Trophoblast cell (in vitro differentiated cells and primary cell): ENCODE measurements around the gene HGF. TPM values are rescaled to one million over a fixed set of nuclear protein-coding genes. Genes with fewer than 3 reads are reported as not detected.
"Not testable (repeated sequence)": the region's sequence is repeated elsewhere in the genome, so short reads cannot be mapped to it uniquely, and the experiment has no call there.

ENCODE experiments used
- DNase-seq, 2 donors: peaks; one replicate each; pipeline ENCODE4 v3.0.0-alpha.2; 2016
- H2AFZ ChIP-seq: 2 replicates; pipeline ENCODE4 v1.6.1; 2013; ENCODE audit warnings: low read length, moderate library complexity, mild to moderate bottlenecking; ENCODE audit not compliant: insufficient read depth, poor library complexity
- H2AK5ac ChIP-seq: 2 replicates; pipeline ENCODE4 v1.6.1; 2013; ENCODE audit warnings: mild to moderate bottlenecking, low read length
- H2BK120ac ChIP-seq: 2 replicates; pipeline ENCODE4 v1.6.1; 2013; ENCODE audit warnings: low read length, mild to moderate bottlenecking, moderate library complexity; ENCODE audit not compliant: insufficient read depth, poor library complexity
- H2BK12ac ChIP-seq: 2 replicates; pipeline ENCODE4 v1.6.1; 2013; ENCODE audit warnings: mild to moderate bottlenecking, low read length, moderate library complexity
- H2BK5ac ChIP-seq: 2 replicates; pipeline ENCODE4 v1.6.1; 2013; ENCODE audit warnings: low read length, low read depth, moderate library complexity, mild to moderate bottlenecking; ENCODE audit not compliant: poor library complexity
- H3K14ac ChIP-seq: 2 replicates; pipeline ENCODE4 v1.6.1; 2013; ENCODE audit warnings: mild to moderate bottlenecking, low read length
- H3K18ac ChIP-seq: 2 replicates; pipeline ENCODE4 v1.6.1; 2013; ENCODE audit warnings: mild to moderate bottlenecking, low read length
- H3K23ac ChIP-seq: 2 replicates; pipeline ENCODE4 v1.6.1; 2013; ENCODE audit warnings: low read length
- H3K27ac ChIP-seq: 2 replicates; pipeline ENCODE4 v1.5.1; 2013; ENCODE audit warnings: low read depth, mild to moderate bottlenecking, inconsistent platforms, low read length, moderate library complexity
- H3K27me3 ChIP-seq: 2 replicates; pipeline ENCODE4 v1.6.1; 2013; ENCODE audit warnings: inconsistent platforms, mild to moderate bottlenecking, low read length, moderate library complexity; ENCODE audit not compliant: insufficient read depth
- H3K36me3 ChIP-seq, 2 experiments: 1 replicate in 1 of 2; 2 replicates in 1 of 2; pipeline ENCODE4 v1.6.1; 2013; ENCODE audit warnings: low read length in 2 of 2, mild to moderate bottlenecking in 2 of 2, moderate library complexity in 1 of 2; ENCODE audit not compliant: insufficient read depth in 2 of 2, control insufficient read depth in 1 of 2
- H3K4ac ChIP-seq: 2 replicates; pipeline ENCODE4 v1.6.1; 2013; ENCODE audit warnings: low read depth, mild to moderate bottlenecking, low read length, moderate library complexity
- H3K4me1 ChIP-seq, 2 experiments: 1 replicate in 1 of 2; 2 replicates in 1 of 2; pipeline ENCODE4 v1.6.1; 2013; ENCODE audit warnings: low read length in 2 of 2, mild to moderate bottlenecking in 2 of 2, moderate library complexity in 1 of 2; ENCODE audit not compliant: insufficient read depth in 2 of 2, control insufficient read depth in 1 of 2
- H3K4me2 ChIP-seq: 2 replicates; pipeline ENCODE4 v1.6.1; 2013; ENCODE audit warnings: inconsistent platforms, mild to moderate bottlenecking, low read length, moderate library complexity
- H3K4me3 ChIP-seq: 2 replicates; pipeline ENCODE4 v1.5.1; 2013; ENCODE audit warnings: mild to moderate bottlenecking, low read depth, low read length, inconsistent platforms
- H3K79me1 ChIP-seq: one replicate; pipeline ENCODE4 v1.6.1; 2013; ENCODE audit warnings: low read length
- H3K79me2 ChIP-seq: 2 replicates; pipeline ENCODE4 v1.6.1; 2013; ENCODE audit warnings: low read length, mild to moderate bottlenecking; ENCODE audit not compliant: control insufficient read depth, insufficient read depth, poor library complexity
- H3K9ac ChIP-seq: 2 replicates; pipeline ENCODE4 v1.6.1; 2013; ENCODE audit warnings: mild to moderate bottlenecking, low read length
- H3K9me3 ChIP-seq: 2 replicates; pipeline ENCODE4 v1.6.1; 2013; ENCODE audit warnings: low read depth, mild to moderate bottlenecking, control low read depth, inconsistent platforms, low read length; ENCODE audit not compliant: insufficient read depth
- H4K12ac ChIP-seq: 2 replicates; pipeline ENCODE4 v1.6.1; 2013; ENCODE audit warnings: low read depth, mild to moderate bottlenecking, low read length, moderate library complexity
- H4K8ac ChIP-seq: 2 replicates; pipeline ENCODE4 v1.6.1; 2013; ENCODE audit warnings: low read depth, mild to moderate bottlenecking, low read length, moderate library complexity
- H4K91ac ChIP-seq: one replicate; pipeline ENCODE4 v1.6.1; 2013; ENCODE audit warnings: low read depth, mild to moderate bottlenecking, low read length, moderate library complexity
- WGBS: extraction: QIAGEN DNeasy Blood & Tissue Kit; methylation state at CpG from one replicate; pipeline ENCODE4 v1.1.7; 2013; ENCODE audit warnings: missing lambda C conversion rate; ENCODE audit not compliant: insufficient read length, insufficient coverage; ENCODE audit errors: extremely low coverage; 5-methylcytosine and 5-hydroxymethylcytosine counted together
- polyA plus RNA-seq: library from polyadenylated mRNA; stranded (reverse); fragments of 200-250 nt; gene quantifications from 2 replicates; pipeline ENCODE4 v1.2.3, GENCODE V29; 2013

Gene HGF
- 0.33 and 0.37 TPM in 2 replicates for polyA plus RNA-seq

DNA sequence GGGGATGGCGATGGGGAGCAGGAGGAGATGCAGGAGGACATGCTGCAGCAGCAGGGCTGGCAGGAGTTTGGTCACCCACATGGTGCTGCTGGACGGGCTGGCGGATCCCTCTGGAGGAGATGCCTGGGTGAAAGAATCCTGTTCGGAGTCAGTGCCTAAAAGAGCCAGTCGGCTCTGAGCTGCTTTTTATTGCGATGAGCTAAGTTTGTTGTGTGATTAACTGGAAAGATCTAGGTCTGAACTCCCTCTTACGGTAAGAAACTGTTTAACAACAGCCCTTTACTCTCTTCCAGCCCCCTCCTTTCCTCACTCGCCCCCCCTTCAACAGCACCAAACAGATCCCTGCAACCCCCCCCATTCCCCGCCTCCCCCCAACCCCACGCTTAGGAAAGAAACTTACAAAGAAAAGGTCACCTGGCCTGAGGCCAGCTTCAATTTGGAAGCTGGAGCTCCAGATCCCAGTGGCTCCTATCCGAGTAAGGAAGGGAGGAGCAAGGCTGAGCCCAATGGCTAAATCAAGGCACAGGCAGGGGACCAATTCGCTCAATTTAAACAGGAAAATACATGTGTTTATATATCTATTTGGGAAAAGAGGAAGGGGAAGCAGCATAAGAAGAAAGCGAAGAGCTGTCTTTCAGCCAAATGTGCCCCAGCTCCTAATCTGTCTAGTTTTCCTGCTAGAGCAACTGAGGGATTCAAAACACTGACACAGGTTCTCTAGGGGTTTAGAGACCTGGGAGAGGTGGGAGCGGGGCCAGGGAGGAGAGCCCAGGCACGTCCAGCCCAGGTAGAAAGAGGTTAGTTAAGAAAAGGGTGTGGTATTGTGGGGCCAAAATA is at the start of gene HGF:
Gene HGF, minus strand, starts transcription at position 157 of the 837 bp plus-strand sequence. Its CDS starts 76 bp downstream, at position 81.
- Histone ChIP-seq H4K8ac (no peak within 1 kb of the TSS), H2BK5ac (no peak within 1 kb of the TSS), H2BK12ac (no peak within 1 kb of the TSS), H3K18ac (no peak within 1 kb of the TSS), H3K23ac (no peak within 1 kb of the TSS), H3K14ac (no peak within 1 kb of the TSS), H3K4ac (no peak within 1 kb of the TSS), H2AK5ac (no peak within 1 kb of the TSS), H4K12ac (no peak within 1 kb of the TSS), H3K27ac (no peak within 1 kb of the TSS), H3K36me3 (no peaks in the 10 kb centered on the region), H3K9me3 (no peaks in the 10 kb centered on the region), H3K9ac (no peak within 1 kb of the TSS), H3K4me3 (no peak within 1 kb of the TSS), H3K79me1 (no peaks in the 10 kb centered on the region), H4K91ac (no peak within 1 kb of the TSS), H2AFZ (no peak within 1 kb of the TSS), H3K79me2 (no peaks in the 10 kb centered on the region), H3K4me1 (no peaks in the 10 kb centered on the region), H2BK120ac (no peak within 1 kb of the TSS), H3K4me2 (no peak within 1 kb of the TSS), H3K27me3 (no peaks in the 10 kb centered on the region)
- DNase-seq = no peak
- WGBS = no CpG with 5 or more reads among the region's 15 CpGs

DNA sequence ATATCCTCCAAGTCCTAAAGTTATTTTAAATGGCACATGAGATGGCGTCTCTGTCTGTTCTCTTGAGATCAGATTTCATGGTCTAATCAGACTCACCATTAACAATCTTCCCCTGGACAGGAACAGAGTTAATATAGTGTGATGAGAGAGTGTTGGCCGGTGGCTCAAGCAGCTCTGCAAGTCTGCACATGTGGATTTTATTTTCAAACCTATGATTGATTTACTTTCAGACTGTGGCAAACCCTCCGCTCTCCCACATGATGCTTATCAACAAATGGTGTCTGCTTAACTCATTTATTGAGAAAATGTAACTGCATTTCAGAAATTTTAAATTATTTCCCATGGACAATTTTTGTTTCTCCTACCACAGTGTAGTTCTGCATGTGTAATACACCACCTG is 46.5 kb upstream of the HGF start:
- H3K4me2 ChIP-seq = no peak overlapping the region
- no peak overlapping the region for H2BK5ac ChIP-seq
- no peak overlapping the region for H2BK120ac ChIP-seq
- H2AK5ac ChIP-seq = no peak overlapping the region
- H3K27me3 ChIP-seq = no peaks in the 10 kb centered on the region
- H3K9ac ChIP-seq = no peak overlapping the region
- no peak for DNase-seq
- no peak overlapping the region for H3K14ac ChIP-seq
- H3K79me1 ChIP-seq = no peaks in the 10 kb centered on the region
- no peak overlapping the region for H4K8ac ChIP-seq
- WGBS = no CpG with 5 or more reads among the region's 3 CpGs
- no peaks in the 10 kb centered on the region for H3K79me2 ChIP-seq
- H4K91ac ChIP-seq = no peak overlapping the region
- H3K27ac ChIP-seq = no peak overlapping the region
- no peaks in the 10 kb centered on the region for H3K4me1 ChIP-seq
- H2BK12ac ChIP-seq = no peak overlapping the region
- H3K4ac ChIP-seq = no peak overlapping the region
- H4K12ac ChIP-seq = no peak overlapping the region
- H3K18ac ChIP-seq = no peak overlapping the region
- H3K9me3 ChIP-seq = no peaks in the 10 kb centered on the region
- H3K23ac ChIP-seq = no peak overlapping the region
- no peak overlapping the region for H2AFZ ChIP-seq
- H3K4me3 ChIP-seq = no peak overlapping the region
- no peaks in the 10 kb centered on the region for H3K36me3 ChIP-seq

DNA sequence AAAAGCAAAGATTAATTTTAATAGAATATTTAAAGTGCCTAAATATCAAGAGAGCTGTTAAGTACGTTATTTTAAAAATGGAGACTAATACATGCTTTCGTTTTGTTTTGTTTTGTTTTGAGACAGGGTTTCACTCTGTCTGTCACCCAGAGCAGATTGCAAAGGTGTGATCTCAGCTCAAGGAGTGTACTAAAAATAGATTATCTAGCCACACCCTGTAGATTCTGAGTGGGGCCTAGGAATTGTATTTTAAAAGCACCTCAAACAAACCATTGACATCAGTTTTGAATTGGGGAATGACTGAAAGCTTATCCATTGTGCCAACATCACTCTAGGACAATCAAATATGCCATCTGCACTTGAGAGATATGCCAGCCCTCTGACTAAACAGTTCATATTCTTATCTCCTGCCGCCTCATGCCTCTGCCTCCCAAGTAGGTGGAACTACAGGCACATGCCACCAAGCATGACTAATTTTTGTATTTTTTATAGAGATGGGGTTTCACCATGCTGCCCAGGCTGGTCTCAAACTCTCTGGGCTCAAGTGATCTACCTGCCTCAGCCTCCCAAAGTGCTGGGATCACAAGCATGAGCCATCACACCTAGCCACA is 43.1 kb upstream of the HGF start:
- not testable (repeated sequence) for H3K23ac ChIP-seq, H3K27me3 ChIP-seq, H3K4ac ChIP-seq, H2AK5ac ChIP-seq, H2AFZ ChIP-seq, H3K4me1 ChIP-seq, H3K18ac ChIP-seq, H3K14ac ChIP-seq, H2BK12ac ChIP-seq, H3K79me1 ChIP-seq, H3K4me3 ChIP-seq, H4K8ac ChIP-seq, H3K79me2 ChIP-seq, H3K27ac ChIP-seq, H3K9me3 ChIP-seq, H2BK5ac ChIP-seq, H4K91ac ChIP-seq, H3K4me2 ChIP-seq, DNase-seq, H4K12ac ChIP-seq, H3K36me3 ChIP-seq, H2BK120ac ChIP-seq, H3K9ac ChIP-seq
- WGBS = no CpG with 5 or more reads among the region's 3 CpGs

DNA sequence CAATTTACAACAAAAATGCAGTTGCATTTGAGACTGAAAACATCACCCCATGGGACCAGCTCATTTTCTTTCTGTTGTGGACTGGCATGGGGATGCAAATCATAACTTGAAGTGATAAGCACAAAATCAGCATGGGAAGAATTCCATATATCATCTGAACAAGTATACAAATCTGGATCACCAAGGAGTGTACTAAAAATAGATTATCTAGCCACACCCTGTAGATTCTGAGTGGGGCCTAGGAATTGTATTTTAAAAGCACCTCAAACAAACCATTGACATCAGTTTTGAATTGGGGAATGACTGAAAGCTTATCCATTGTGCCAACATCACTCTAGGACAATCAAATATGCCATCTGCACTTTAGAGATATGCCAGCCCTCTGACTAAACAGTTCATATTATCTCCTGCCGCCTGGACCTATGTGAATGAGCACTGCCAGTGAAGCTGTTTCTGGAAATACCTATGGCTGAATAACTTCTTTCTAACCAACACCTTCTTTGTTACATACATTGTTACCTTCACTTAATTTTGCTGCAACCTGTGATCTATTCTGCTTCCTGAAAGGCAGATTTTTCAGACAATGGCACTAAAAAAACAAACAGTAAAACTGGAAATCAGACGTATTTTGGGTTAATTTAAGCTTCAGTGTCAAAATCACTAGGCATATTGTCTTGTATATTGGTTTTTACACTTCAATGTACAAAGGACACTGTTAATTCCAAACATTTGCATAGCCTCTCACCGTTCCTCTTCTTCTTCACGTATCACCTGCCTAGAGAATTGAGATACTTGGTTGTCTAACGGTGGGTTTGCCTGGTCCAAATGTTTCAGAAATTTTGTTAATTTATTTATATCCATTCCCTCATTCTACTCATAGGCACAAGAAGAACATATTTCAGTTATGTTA is 42.4 kb upstream of the HGF start:
- Histone ChIP-seq H2AFZ (no peak overlapping the region), H3K4me3 (no peak overlapping the region), H3K23ac (no peak overlapping the region), H4K8ac (no peak overlapping the region), H3K18ac (no peak overlapping the region), H3K79me2 (no peaks in the 10 kb centered on the region), H3K36me3 (no peaks in the 10 kb centered on the region), H3K9me3 (no peaks in the 10 kb centered on the region), H2AK5ac (no peak overlapping the region), H3K4me1 (no peaks in the 10 kb centered on the region), H3K14ac (no peak overlapping the region), H2BK12ac (no peak overlapping the region), H3K27me3 (no peaks in the 10 kb centered on the region), H3K4ac (no peak overlapping the region), H4K12ac (no peak overlapping the region), H3K27ac (no peak overlapping the region), H3K79me1 (no peaks in the 10 kb centered on the region), H4K91ac (no peak overlapping the region), H2BK120ac (no peak overlapping the region), H2BK5ac (no peak overlapping the region), H3K9ac (no peak overlapping the region), H3K4me2 (no peak overlapping the region)
- no CpG with 5 or more reads among the region's 5 CpGs for WGBS
- DNase-seq = no peak
